Mesenchymal stem cell (in vitro differentiated cells and primary cell): ENCODE results near the gene KCNC1.

Experiments
- DNase-seq: peaks from one replicate; pipeline ENCODE4 v3.0.0-alpha.2; 2013
- H2AFZ ChIP-seq: one replicate; pipeline ENCODE4 v1.6.1; 2013; ENCODE audit warnings: low read depth, mild to moderate bottlenecking, control low read depth, inconsistent platforms, low read length, moderate library complexity
- H2AK5ac ChIP-seq: 2 replicates; pipeline ENCODE4 v1.6.1; 2013; ENCODE audit warnings: low read length, moderate library complexity, mild to moderate bottlenecking, inconsistent platforms; ENCODE audit not compliant: severe bottlenecking
- H2BK120ac ChIP-seq: one replicate; pipeline ENCODE4 v1.6.1; 2013; ENCODE audit warnings: low read depth, mild to moderate bottlenecking, inconsistent platforms, low read length, moderate library complexity
- H2BK12ac ChIP-seq, 2 experiments: one replicate each; pipeline ENCODE4 v1.6.1; 2013; ENCODE audit warnings: inconsistent platforms in 2 of 2, low read length in 2 of 2, mild to moderate bottlenecking in 2 of 2, moderate library complexity in 2 of 2, control low read depth in 1 of 2
- H2BK15ac ChIP-seq: one replicate; pipeline ENCODE4 v1.6.1; 2013; ENCODE audit warnings: mild to moderate bottlenecking, low read depth, inconsistent platforms; ENCODE audit not compliant: poor library complexity, severe bottlenecking
- H2BK5ac ChIP-seq: 2 replicates; pipeline ENCODE4 v1.6.1; 2013; ENCODE audit warnings: low read depth, mild to moderate bottlenecking, low read length, control low read depth, inconsistent platforms; ENCODE audit not compliant: poor library complexity, severe bottlenecking
- H3K14ac ChIP-seq, 2 experiments: one replicate each; pipeline ENCODE4 v1.6.1; 2013; ENCODE audit warnings: inconsistent platforms in 2 of 2, low read length in 2 of 2, control low read depth in 1 of 2, mild to moderate bottlenecking in 1 of 2, moderate library complexity in 1 of 2
- H3K18ac ChIP-seq, 2 experiments: one replicate each; pipeline ENCODE4 v1.6.1; 2013; ENCODE audit warnings: inconsistent platforms in 2 of 2, low read length in 2 of 2, control low read depth in 1 of 2, low read depth in 1 of 2, mild to moderate bottlenecking in 1 of 2
- H3K23ac ChIP-seq, 2 experiments: one replicate each; pipeline ENCODE4 v1.6.1; 2013; ENCODE audit warnings: inconsistent platforms in 2 of 2, low read length in 2 of 2, mild to moderate bottlenecking in 2 of 2, moderate library complexity in 2 of 2, control low read depth in 1 of 2
- H3K27ac ChIP-seq: 2 replicates; pipeline ENCODE4 v1.5.1; 2013; ENCODE audit warnings: mild to moderate bottlenecking, moderate library complexity, low read length, control low read depth, inconsistent platforms; ENCODE audit not compliant: poor library complexity, severe bottlenecking
- H3K27me3 ChIP-seq, 2 experiments: 2 replicates each; pipeline versions ENCODE4 v1.6.1 to v1.7.0; 2013; ENCODE audit warnings: low read length in 2 of 2, mild to moderate bottlenecking in 2 of 2, moderate library complexity in 2 of 2, control low read depth in 1 of 2, inconsistent platforms in 1 of 2; ENCODE audit not compliant: control insufficient read depth in 1 of 2, insufficient read depth in 1 of 2
- H3K36me3 ChIP-seq, 2 experiments: 2 replicates each; pipeline versions ENCODE4 v1.6.1 to v1.7.0; 2013; ENCODE audit warnings: low read length in 2 of 2, control low read depth in 1 of 2, inconsistent platforms in 1 of 2, low read depth in 1 of 2, mild to moderate bottlenecking in 1 of 2; ENCODE audit not compliant: insufficient read depth in 2 of 2, control insufficient read depth in 1 of 2
- H3K4ac ChIP-seq, 2 experiments: one replicate each; pipeline ENCODE4 v1.6.1; 2013; ENCODE audit warnings: inconsistent platforms in 2 of 2, low read length in 2 of 2, mild to moderate bottlenecking in 2 of 2, moderate library complexity in 2 of 2, control low read depth in 1 of 2, low read depth in 1 of 2
- H3K4me1 ChIP-seq: 2 replicates; pipeline ENCODE4 v1.6.1; 2013; ENCODE audit warnings: low read depth, low read length, control low read depth; ENCODE audit not compliant: control insufficient read depth, insufficient read depth
- H3K4me2 ChIP-seq: 2 replicates; pipeline ENCODE4 v1.6.1; 2013; ENCODE audit warnings: low read length, mild to moderate bottlenecking, inconsistent platforms; ENCODE audit not compliant: poor library complexity, severe bottlenecking
- H3K4me3 ChIP-seq, 2 experiments: 2 replicates each; pipeline versions ENCODE4 v1.5.1 to v1.7.0; 2013; ENCODE audit warnings: low read length in 2 of 2, mild to moderate bottlenecking in 2 of 2, control low read depth in 1 of 2, low read depth in 1 of 2; ENCODE audit not compliant: insufficient read depth in 1 of 2
- H3K79me1 ChIP-seq: replicated peaks from 2 replicates; pipeline ENCODE4 v1.6.1; 2013; ENCODE audit warnings: mild to moderate bottlenecking, control low read depth, low read length, inconsistent platforms; ENCODE audit not compliant: poor library complexity, severe bottlenecking
- H3K9ac ChIP-seq: 2 replicates; pipeline ENCODE4 v1.7.0; 2013; ENCODE audit warnings: mild to moderate bottlenecking, low read length, moderate library complexity
- H3K9me3 ChIP-seq: 2 replicates; pipeline ENCODE4 v1.7.0; 2013; ENCODE audit warnings: mild to moderate bottlenecking, low read length; ENCODE audit not compliant: control insufficient read depth
- H4K8ac ChIP-seq: one replicate; pipeline ENCODE4 v1.6.1; 2013; ENCODE audit warnings: inconsistent platforms, mild to moderate bottlenecking, low read length, moderate library complexity
- H4K91ac ChIP-seq: one replicate; pipeline ENCODE4 v1.6.1; 2013; ENCODE audit warnings: mild to moderate bottlenecking, low read length, inconsistent platforms
- WGBS: methylation state at CpG from one replicate; pipeline ENCODE4 v1.1.7; 2013; ENCODE audit warnings: mixed read lengths; 5-methylcytosine and 5-hydroxymethylcytosine counted together

KCNC1 gene

GRCh38 chr11:17753153-17753552 is 18.6 kb downstream of the KCNC1 start:
- H3K9ac ChIP-seq = no peak overlapping the region
- H3K27me3 ChIP-seq = peaks cover 20 to 90% of the 10 kb centered on the region in 2 experiments
- H2BK12ac ChIP-seq = no peak overlapping the region
- H3K27ac ChIP-seq = no peak overlapping the region
- H3K14ac ChIP-seq = no peak overlapping the region
- no peak overlapping the region for H4K91ac ChIP-seq
- H2AFZ ChIP-seq = no peak overlapping the region
- no peak overlapping the region for H3K4me3 ChIP-seq
- H2AK5ac ChIP-seq = no peak overlapping the region
- H3K23ac ChIP-seq = peak overlapping the region in 1 of 2 experiments; percentile 16
- peaks cover under 1% of the 10 kb centered on the region for H3K9me3 ChIP-seq
- H2BK15ac ChIP-seq = no peak overlapping the region
- no peak for DNase-seq
- H3K4me1 ChIP-seq = no peaks in the 10 kb centered on the region
- no peak overlapping the region for H4K8ac ChIP-seq
- no peak overlapping the region for H3K18ac ChIP-seq
- H3K79me1 ChIP-seq = no peaks in the 10 kb centered on the region
- WGBS = 67% methylated on average over 5 of the region's 5 CpGs
- no peak overlapping the region for H3K4me2 ChIP-seq
- H2BK120ac ChIP-seq = no peak overlapping the region
- H2BK5ac ChIP-seq = no peak overlapping the region
- H3K36me3 ChIP-seq = no peaks in the 10 kb centered on the region
- H3K4ac ChIP-seq = no peak overlapping the region

DNA sequence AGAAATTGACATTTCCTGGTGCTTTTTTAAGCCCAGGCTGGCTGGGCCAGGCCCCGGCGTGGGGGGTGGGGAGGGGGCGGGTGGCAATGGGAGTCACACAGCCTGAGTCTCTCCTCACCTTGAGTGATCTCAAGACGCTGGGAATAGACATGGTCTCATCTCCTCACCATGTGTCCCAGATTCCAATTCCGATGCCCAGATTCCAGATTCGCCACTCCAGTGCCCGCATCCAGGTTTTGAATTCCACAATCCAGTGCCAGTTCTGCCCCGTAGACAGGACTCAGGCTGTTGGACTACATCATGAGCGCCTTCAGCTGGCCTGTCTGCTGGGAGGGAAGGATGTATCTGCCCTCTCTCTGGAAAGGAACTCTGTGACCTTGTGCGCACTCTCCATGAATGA is 19.1 kb downstream of the KCNC1 start:
- H3K9me3 ChIP-seq = peaks cover 6% of the 10 kb centered on the region
- no peak overlapping the region for H2BK5ac ChIP-seq

DNA sequence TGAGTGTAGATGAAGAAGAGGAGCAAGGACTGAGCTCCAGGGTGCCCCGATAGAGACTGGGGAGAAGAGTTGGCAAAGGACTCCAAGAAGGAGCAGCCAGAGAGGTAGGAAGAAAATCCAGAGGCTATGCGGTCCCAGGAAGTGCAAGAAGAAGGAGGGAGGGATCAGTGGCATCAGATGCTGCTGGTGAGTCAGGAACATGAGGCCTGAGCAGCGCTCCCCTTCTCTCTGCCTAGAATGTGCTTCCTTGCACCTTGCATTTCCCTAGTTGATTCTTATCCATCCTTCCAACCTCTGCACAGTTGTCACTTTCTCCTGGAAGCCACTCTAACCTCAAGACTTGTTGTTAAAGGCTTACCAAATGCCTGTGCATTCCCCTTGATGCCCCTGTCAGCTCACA is 21.3 kb downstream of the KCNC1 start:
- Histone ChIP-seq H2AK5ac (no peak overlapping the region), H3K4me1 (no peaks in the 10 kb centered on the region), H2BK12ac (no peak overlapping the region), H3K9ac (no peak overlapping the region), H3K18ac (no peak overlapping the region), H3K23ac (no peak overlapping the region), H3K79me1 (no peaks in the 10 kb centered on the region), H3K36me3 (no peaks in the 10 kb centered on the region), H3K27me3 (peaks cover 14 to 72% of the 10 kb centered on the region in 2 experiments), H3K27ac (no peak overlapping the region), H2BK120ac (no peak overlapping the region), H3K4ac (no peak overlapping the region), H2AFZ (no peak overlapping the region), H3K14ac (no peak overlapping the region), H3K4me2 (no peak overlapping the region), H2BK5ac (no peak overlapping the region), H4K91ac (no peak overlapping the region), H3K9me3 (peaks cover 9% of the 10 kb centered on the region), H2BK15ac (no peak overlapping the region), H3K4me3 (no peak overlapping the region), H4K8ac (no peak overlapping the region)
- no peak for DNase-seq
- 76% methylated on average over 3 of the region's 3 CpGs for WGBS

More for the DNA sequence above, 19.1 kb downstream of the KCNC1 start:
- 84% methylated on average over 10 of the region's 10 CpGs for WGBS
- Histone ChIP-seq H2BK12ac (no peak overlapping the region), H3K14ac (no peak overlapping the region), H3K23ac (no peak overlapping the region), H2AFZ (no peak overlapping the region), H3K9ac (no peak overlapping the region), H3K79me1 (no peaks in the 10 kb centered on the region), H3K4me2 (no peak overlapping the region), H3K4me1 (no peaks in the 10 kb centered on the region), H3K18ac (no peak overlapping the region), H3K4ac (no peak overlapping the region), H4K91ac (no peak overlapping the region), H3K27ac (no peak overlapping the region), H3K27me3 (peaks cover 19 to 90% of the 10 kb centered on the region in 2 experiments), H3K4me3 (no peak overlapping the region), H3K36me3 (no peaks in the 10 kb centered on the region), H2BK15ac (no peak overlapping the region), H4K8ac (no peak overlapping the region), H2AK5ac (no peak overlapping the region), H2BK120ac (no peak overlapping the region)
- DNase-seq = no peak

DNA sequence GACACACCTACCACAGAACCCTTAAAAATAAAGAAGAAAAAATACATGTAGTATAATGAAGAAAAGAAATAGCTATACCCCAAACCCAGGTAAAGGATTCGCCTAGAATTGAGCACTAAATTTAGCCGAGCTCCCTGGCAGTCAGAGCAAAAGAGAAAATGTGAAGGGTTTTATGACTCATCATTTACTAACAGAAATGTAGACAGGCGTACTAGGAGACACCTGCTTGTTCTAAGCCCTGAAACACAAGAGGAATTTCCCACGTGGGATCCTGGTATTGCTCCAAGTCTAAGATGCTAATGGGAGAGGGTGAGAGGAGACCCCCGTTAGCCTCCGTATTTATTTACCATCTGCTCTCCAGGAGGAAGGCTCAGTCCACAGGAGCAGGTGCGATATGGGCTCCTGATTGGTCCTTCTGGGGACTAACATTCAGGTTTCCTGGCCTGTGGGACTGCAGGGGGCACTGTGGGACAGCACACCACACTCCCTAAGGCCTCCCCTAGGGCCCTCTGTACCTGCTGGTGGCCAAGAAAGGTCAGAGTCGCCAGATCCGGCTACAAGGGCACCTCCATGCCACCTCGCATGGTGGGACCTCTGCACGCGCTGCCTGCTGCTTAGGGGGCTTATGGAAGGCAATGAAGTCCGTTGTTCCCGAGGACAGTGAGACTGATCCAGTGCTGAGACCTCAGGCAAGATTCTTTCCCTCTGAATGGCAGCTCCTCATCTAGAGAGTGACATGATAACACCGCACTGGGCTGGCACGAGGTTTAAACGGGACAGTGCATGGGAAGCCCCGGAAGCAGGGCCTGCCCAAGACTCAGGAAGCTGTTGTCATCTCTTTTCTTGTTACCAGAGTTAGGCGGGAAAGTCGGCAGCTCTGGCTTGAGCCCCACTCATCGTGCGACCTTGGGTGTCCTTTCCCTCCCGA is 25.8 kb downstream of the KCNC1 start:
- H2AK5ac ChIP-seq = no peak overlapping the region
- no peaks in the 10 kb centered on the region for H3K79me1 ChIP-seq
- no peak overlapping the region for H2BK5ac ChIP-seq
- no peak overlapping the region for H3K14ac ChIP-seq
- H4K91ac ChIP-seq = no peak overlapping the region
- H3K36me3 ChIP-seq = no peaks in the 10 kb centered on the region
- H3K27me3 ChIP-seq = peaks cover 23 to 61% of the 10 kb centered on the region in 2 experiments
- 53% methylated on average over 21 of the region's 23 CpGs for WGBS
- no peak overlapping the region for H3K4me2 ChIP-seq
- peak overlapping the region in 1 of 2 experiments; percentile 25 for H3K18ac ChIP-seq
- no peak overlapping the region for H2BK15ac ChIP-seq
- H2BK120ac ChIP-seq = no peak overlapping the region
- no peak overlapping the region for H2BK12ac ChIP-seq
- peaks cover 9% of the 10 kb centered on the region for H3K9me3 ChIP-seq
- H3K23ac ChIP-seq = no peak overlapping the region
- H2AFZ ChIP-seq = no peak overlapping the region
- H3K27ac ChIP-seq = no peak overlapping the region
- no peak overlapping the region for H4K8ac ChIP-seq
- H3K4ac ChIP-seq = no peak overlapping the region
- H3K4me1 ChIP-seq = peaks cover 4% of the 10 kb centered on the region
- DNase-seq = peak; percentile 41
- H3K9ac ChIP-seq = no peak overlapping the region
- H3K4me3 ChIP-seq = no peak overlapping the region
